Measurements from ENCODE around the gene BRD9. TPM values are rescaled to one million over a fixed set of nuclear protein-coding genes. Genes with fewer than 3 reads are reported as not detected.

Gene BRD9
- polyA plus RNA-seq, 1 donor (not counting 4 experiments of a cell fraction or from before 2014, with no cell fraction given), result 10.1 TPM

GRCh38 chr5:850511-851006, 42.0 kb downstream of the BRD9 start, which contains the start of gene ZDHHC11:
ZDHHC11 (minus strand) TSS chr5:850986; CDS start chr5:850602, 384 bp downstream.
- H3K4me2 ChIP-seq (ENCODE audit: control insufficient read depth, extremely low read depth, insufficient read depth, low read depth, low read length), result no peak within 1 kb of the TSS
- FAIRE-seq (no peak), DNase-seq (ENCODE audit: low read depth, low spot score) (no peak)
- peaks cover 41% of the 10 kb centered on the region for H3K27me3 ChIP-seq (ENCODE audit: control insufficient read depth, extremely low read depth, insufficient read depth, low read length)
- no peaks in the 10 kb centered on the region for H3K4me1 ChIP-seq (ENCODE audit: control insufficient read depth, extremely low read depth, insufficient read depth, low read length)
- no peak within 1 kb of the TSS for H2AFZ ChIP-seq (ENCODE audit: control insufficient read depth, low read length)
- dilution Hi-C loops (cut with MboI; ENCODE audit: extremely low pct_ligation_motif_present, low sequenced_read_pairs), result no loop called here
- TF ChIP-seq CTCF (optimal IDR thresholded peaks at IDR 0.05 in 1 of 3, IDR thresholded peaks at IDR 0.05 in 1 of 3, conservative IDR thresholded peaks at IDR 0.05 in 1 of 3; ENCODE audit: extremely low read depth in 1 of 3, insufficient read depth in 2 of 3, low read length in 3 of 3) (no peak), EZH2 (IDR thresholded peaks at IDR 0.05; ENCODE audit: low read length) (peak; percentile 63)
- no peaks in the 10 kb centered on the region for H4K20me1 ChIP-seq (ENCODE audit: control insufficient read depth, extremely low read depth, insufficient read depth, low read length)
- H3K9me3 ChIP-seq (ENCODE audit: control insufficient read depth, low read depth, low read length), result no peaks in the 10 kb centered on the region
- no peak within 1 kb of the TSS for H3K27ac ChIP-seq (ENCODE audit: control insufficient read depth, insufficient read depth, low read length)
- no peaks in the 10 kb centered on the region for H3K79me2 ChIP-seq (ENCODE audit: control insufficient read depth, insufficient read depth, low read length)
- no peak within 1 kb of the TSS for H3K9ac ChIP-seq (ENCODE audit: control insufficient read depth, extremely low read depth, insufficient read depth, low read length)
- H3K36me3 ChIP-seq (ENCODE audit: control insufficient read depth in 2 of 2, extremely low read depth in 1 of 2, insufficient read depth in 2 of 2, low read length in 2 of 2), result no peaks in the 10 kb centered on the region
- no peaks in the 10 kb centered on the region for H3K9me1 ChIP-seq (ENCODE audit: control insufficient read depth, extremely low read depth, insufficient read depth, low read length)
- H3K4me3 ChIP-seq (ENCODE audit: control insufficient read depth in 2 of 3, extremely low read depth in 1 of 3, insufficient read depth in 2 of 3, low read depth in 1 of 3, low read length in 3 of 3), result no peak within 1 kb of the TSS

GRCh38 chr5:849651-850301, 42.8 kb downstream of the BRD9 start:
- Histone ChIP-seq H4K20me1 (ENCODE audit: control insufficient read depth, extremely low read depth, insufficient read depth, low read length) (no peaks in the 10 kb centered on the region), H3K4me1 (ENCODE audit: control insufficient read depth, extremely low read depth, insufficient read depth, low read length) (no peaks in the 10 kb centered on the region), H3K27me3 (ENCODE audit: control insufficient read depth, extremely low read depth, insufficient read depth, low read length) (peaks cover 41% of the 10 kb centered on the region), H3K4me3 (ENCODE audit: control insufficient read depth in 2 of 3, extremely low read depth in 1 of 3, insufficient read depth in 2 of 3, low read depth in 1 of 3, low read length in 3 of 3) (no peak overlapping the region), H3K36me3 (ENCODE audit: control insufficient read depth in 2 of 2, extremely low read depth in 1 of 2, insufficient read depth in 2 of 2, low read length in 2 of 2) (no peaks in the 10 kb centered on the region), H2AFZ (ENCODE audit: control insufficient read depth, low read length) (no peak overlapping the region), H3K4me2 (ENCODE audit: control insufficient read depth, extremely low read depth, insufficient read depth, low read depth, low read length) (no peak overlapping the region), H3K27ac (ENCODE audit: control insufficient read depth, insufficient read depth, low read length) (no peak overlapping the region), H3K79me2 (ENCODE audit: control insufficient read depth, insufficient read depth, low read length) (no peaks in the 10 kb centered on the region), H3K9me3 (ENCODE audit: control insufficient read depth, low read depth, low read length) (no peaks in the 10 kb centered on the region), H3K9me1 (ENCODE audit: control insufficient read depth, extremely low read depth, insufficient read depth, low read length) (no peaks in the 10 kb centered on the region), H3K9ac (ENCODE audit: control insufficient read depth, extremely low read depth, insufficient read depth, low read length) (no peak overlapping the region)
- dilution Hi-C loops (cut with MboI; ENCODE audit: extremely low pct_ligation_motif_present, low sequenced_read_pairs), result no loop called here
- no peak for DNase-seq (ENCODE audit: low read depth, low spot score)
- TF ChIP-seq EZH2 (IDR thresholded peaks at IDR 0.05; ENCODE audit: low read length) (no peak), CTCF (optimal IDR thresholded peaks at IDR 0.05 in 1 of 3, IDR thresholded peaks at IDR 0.05 in 1 of 3, conservative IDR thresholded peaks at IDR 0.05 in 1 of 3; ENCODE audit: extremely low read depth in 1 of 3, insufficient read depth in 2 of 3, low read length in 3 of 3) (no peak)
- no peak for FAIRE-seq
